ENCODE measurements around the gene MRTFA. TPM values are rescaled to one million over a fixed set of nuclear protein-coding genes. Genes with fewer than 3 reads are reported as not detected.

Gene MRTFA
- total RNA-seq, 4 donors from 2014 or later: 32.6 to 173 (median 76.1) TPM

- Histone ChIP-seq H3K4me1 (no peaks in the 10 kb centered on the region), H3K27ac (no peak overlapping the region), H3K4me3 (no peak overlapping the region), H3K27me3 (no peaks in the 10 kb centered on the region), H3K36me3 (no peaks in the 10 kb centered on the region), H3K9me3 (no peaks in the 10 kb centered on the region)
- intact Hi-C loops (cut with DNase I; ENCODE audit: low total_unique reads): no loop called here
- DNase-seq: no peak
- TF ChIP-seq CTCF (IDR thresholded peaks at IDR 0.05) (no peak), POLR2A (IDR thresholded peaks at IDR 0.05) (no peak)
Measured at GRCh38 chr22:40479126-40479800, 157.3 kb downstream of the MRTFA start.

- H3K27me3 ChIP-seq: no peaks in the 10 kb centered on the region
- peak overlapping the region in 1 of 2 donors; percentile 29 for H3K27ac ChIP-seq
- intact Hi-C loops (cut with DNase I; ENCODE audit: low total_unique reads): no loop called here
- DNase-seq: no peak
- no peak for TF ChIP-seq POLR2A (IDR thresholded peaks at IDR 0.05)
- no peak for TF ChIP-seq CTCF (IDR thresholded peaks at IDR 0.05)
- no peaks in the 10 kb centered on the region for H3K9me3 ChIP-seq
- H3K36me3 ChIP-seq: no peaks in the 10 kb centered on the region
- no peak overlapping the region for H3K4me3 ChIP-seq
- H3K4me1 ChIP-seq: no peaks in the 10 kb centered on the region
Measured at GRCh38 chr22:40478338-40479125, 158.0 kb downstream of the MRTFA start.

GRCh38 chr22:40477683-40478337, 158.7 kb downstream of the MRTFA start:
- Histone ChIP-seq H3K9me3 (no peaks in the 10 kb centered on the region), H3K4me3 (no peak overlapping the region), H3K27me3 (no peaks in the 10 kb centered on the region), H3K4me1 (no peaks in the 10 kb centered on the region), H3K36me3 (no peaks in the 10 kb centered on the region), H3K27ac (peak overlapping the region in 1 of 2 donors; percentile 29)
- TF ChIP-seq CTCF (IDR thresholded peaks at IDR 0.05): no peak
- intact Hi-C loops (cut with DNase I; ENCODE audit: low total_unique reads): no loop called here
- no peak for DNase-seq

GRCh38 chr22:40476341-40476740, 160.2 kb downstream of the MRTFA start:
- Histone ChIP-seq H3K4me1 (no peaks in the 10 kb centered on the region), H3K27ac (no peak overlapping the region)
- intact Hi-C loops (cut with DNase I; ENCODE audit: low total_unique reads): no loop called here

More at GRCh38 chr22:40476341-40476740, 160.2 kb downstream of the MRTFA start:
- Histone ChIP-seq H3K9me3 (no peaks in the 10 kb centered on the region), H3K36me3 (no peaks in the 10 kb centered on the region), H3K4me3 (no peak overlapping the region), H3K27me3 (no peaks in the 10 kb centered on the region)
- no peak for DNase-seq
- no peak for TF ChIP-seq POLR2A (IDR thresholded peaks at IDR 0.05)
- TF ChIP-seq CTCF (IDR thresholded peaks at IDR 0.05): no peak

All from uterus (tissue), 4 donors.